Endothelial cell (in vitro differentiated cells): ENCODE data around the gene UVRAG. TPM values are rescaled to one million over a fixed set of nuclear protein-coding genes. Genes with fewer than 3 reads are reported as not detected.

Source experiments
- DNase-seq: peaks from one replicate; pipeline ENCODE4 v3.0.0; 2021; ENCODE audit warnings: low spot score
- H3K27ac Mint-ChIP-seq: one replicate; pipeline ENCODE4 v1.8.0; 2021; ENCODE audit warnings: mixed read lengths, inconsistent platforms; ENCODE audit not compliant: unreplicated experiment
- H3K27me3 Mint-ChIP-seq: one replicate; pipeline ENCODE4 v1.8.0; 2021; ENCODE audit warnings: mild to moderate bottlenecking, moderate library complexity, mixed read lengths, inconsistent platforms; ENCODE audit not compliant: unreplicated experiment
- H3K36me3 Mint-ChIP-seq: one replicate; pipeline ENCODE4 v1.8.0; 2021; ENCODE audit warnings: mild to moderate bottlenecking, low read depth, mixed read lengths, inconsistent platforms; ENCODE audit not compliant: unreplicated experiment
- H3K4me1 Mint-ChIP-seq: one replicate; pipeline ENCODE4 v1.8.0; 2021; ENCODE audit warnings: mild to moderate bottlenecking, mixed read lengths, inconsistent platforms; ENCODE audit not compliant: unreplicated experiment
- H3K4me3 Mint-ChIP-seq: one replicate; pipeline ENCODE4 v1.8.0; 2021; ENCODE audit warnings: mild to moderate bottlenecking, mixed read lengths, inconsistent platforms; ENCODE audit not compliant: unreplicated experiment
- H3K9me3 Mint-ChIP-seq: one replicate; pipeline ENCODE4 v1.8.0; 2021; ENCODE audit warnings: mixed read lengths, inconsistent platforms; ENCODE audit not compliant: unreplicated experiment
- CTCF ChIP-seq: fragments of 200-600 bp; sonication (generic); IDR thresholded peaks from one replicate; pipeline ENCODE4 v1.5.0; 2021; ENCODE audit warnings: antibody characterized with exemption; ENCODE audit not compliant: unreplicated experiment
- total RNA-seq: library from RNA; stranded (reverse); fragmentation: NEBNext Ultra II Directional; extraction: Animal tissue kit (Norgen Biotek cat#: 25700); gene quantifications from one replicate; pipeline ENCODE4 v1.2.1, GENCODE V29; 2021; ENCODE audit not compliant: unreplicated experiment

UVRAG gene
- total RNA-seq, 1 donor from 2014 or later = 25.0 TPM

GRCh38 chr11:75773595-75774353 is 41.2 kb upstream of the UVRAG start:
- no peak overlapping the region for H3K27ac Mint-ChIP-seq
- no peak for TF ChIP-seq CTCF
- peaks cover 20% of the 10 kb centered on the region for H3K27me3 Mint-ChIP-seq
- DNase-seq = no peak
- no peaks in the 10 kb centered on the region for H3K9me3 Mint-ChIP-seq
- H3K4me3 Mint-ChIP-seq = no peak overlapping the region
- peaks cover 9% of the 10 kb centered on the region for H3K4me1 Mint-ChIP-seq
- H3K36me3 Mint-ChIP-seq = no peaks in the 10 kb centered on the region

- H3K27ac Mint-ChIP-seq = no peak overlapping the region
- H3K27me3 Mint-ChIP-seq = peaks cover 13% of the 10 kb centered on the region
- H3K36me3 Mint-ChIP-seq = no peaks in the 10 kb centered on the region
- H3K9me3 Mint-ChIP-seq = no peaks in the 10 kb centered on the region
- H3K4me3 Mint-ChIP-seq = no peak overlapping the region
- TF ChIP-seq CTCF = no peak
- H3K4me1 Mint-ChIP-seq = peaks cover 9% of the 10 kb centered on the region
- no peak for DNase-seq
These were observed 40.0 kb upstream of the UVRAG start for GRCh38 chr11:75775056-75775455.

GRCh38 chr11:75776546-75776945 is 38.5 kb upstream of the UVRAG start:
- no peaks in the 10 kb centered on the region for H3K9me3 Mint-ChIP-seq
- H3K4me3 Mint-ChIP-seq = no peak overlapping the region
- H3K27ac Mint-ChIP-seq = no peak overlapping the region
- no peak for TF ChIP-seq CTCF
- H3K27me3 Mint-ChIP-seq = peaks cover 6% of the 10 kb centered on the region
- H3K4me1 Mint-ChIP-seq = peaks cover 9% of the 10 kb centered on the region
- DNase-seq = no peak
- no peaks in the 10 kb centered on the region for H3K36me3 Mint-ChIP-seq

GRCh38 chr11:75777461-75778110 is 37.4 kb upstream of the UVRAG start:
- H3K27me3 Mint-ChIP-seq = peaks cover 9% of the 10 kb centered on the region
- H3K4me1 Mint-ChIP-seq = peaks cover 9% of the 10 kb centered on the region
- H3K4me3 Mint-ChIP-seq = no peak overlapping the region
- H3K27ac Mint-ChIP-seq = no peak overlapping the region
- no peaks in the 10 kb centered on the region for H3K9me3 Mint-ChIP-seq
- TF ChIP-seq CTCF = no peak
- no peak for DNase-seq
- no peaks in the 10 kb centered on the region for H3K36me3 Mint-ChIP-seq

GRCh38 chr11:75778962-75779361 is 36.0 kb upstream of the UVRAG start:
- H3K4me3 Mint-ChIP-seq = no peak overlapping the region
- no peak for TF ChIP-seq CTCF
- no peaks in the 10 kb centered on the region for H3K9me3 Mint-ChIP-seq
- DNase-seq = no peak
- peaks cover 6% of the 10 kb centered on the region for H3K27me3 Mint-ChIP-seq
- no peak overlapping the region for H3K27ac Mint-ChIP-seq
- H3K36me3 Mint-ChIP-seq = no peaks in the 10 kb centered on the region
- peaks cover 13% of the 10 kb centered on the region for H3K4me1 Mint-ChIP-seq
